ENCODE data around the gene FAM89B. TPM values are rescaled to one million over a fixed set of nuclear protein-coding genes. Genes with fewer than 3 reads are reported as not detected.

The FAM89B gene
- polyA plus RNA-seq, 3 donors: 51.3 to 139 (median 70.8) TPM

GRCh38 chr11:65565624-65566453 is 6.5 kb upstream of the FAM89B start:
- intact Hi-C loops (cut with micrococcal nuclease): no loop called here
- peak in 1 of 3 donors; percentile 47 for DNase-seq
- H3K4me3 Mint-ChIP-seq: no peak overlapping the region

More at GRCh38 chr11:65565624-65566453, 6.5 kb upstream of the FAM89B start:
- H4K20me1 ChIP-seq (ENCODE audit: insufficient read depth, low read length): peaks cover 18% of the 10 kb centered on the region
- peak overlapping the region; percentile 53 to 84 (median 82) for H3K27ac Mint-ChIP-seq
- peaks cover 31% of the 10 kb centered on the region for H3K79me2 ChIP-seq (ENCODE audit: insufficient read depth, low read length)
- no peak for TF ChIP-seq CTCF (IDR thresholded peaks at IDR 0.05)
- no peak overlapping the region for H2AFZ ChIP-seq (ENCODE audit: insufficient read depth, low read depth, low read length, poor library complexity, severe bottlenecking)
- peaks cover 2 to 4% (median 2%) of the 10 kb centered on the region in 3 donors for H3K27me3 Mint-ChIP-seq (ENCODE audit: low read depth in 3 of 3)
- peaks cover 0 to 3% of the 10 kb centered on the region in 2 donors for H3K27me3 ChIP-seq (ENCODE audit: control insufficient read depth in 2 of 2, insufficient read depth in 2 of 2, low read length in 2 of 2)
- no peak overlapping the region for H3K9ac ChIP-seq (ENCODE audit: insufficient read depth, low read length, poor library complexity, severe bottlenecking)
- H3K4me3 ChIP-seq (replicated peaks in 1 of 3; ENCODE audit: low read depth in 2 of 3, low read length in 3 of 3): no peak overlapping the region
- H3K4me1 ChIP-seq (ENCODE audit: control insufficient read depth in 1 of 2, insufficient read depth in 2 of 2, low read length in 2 of 2): peaks cover 35 to 42% of the 10 kb centered on the region in 2 donors
- H3K36me3 ChIP-seq (replicated peaks in 1 of 2; ENCODE audit: control insufficient read depth in 1 of 2, insufficient read depth in 2 of 2, low read length in 2 of 2): peaks cover 0 to 3% of the 10 kb centered on the region in 2 donors
- peaks cover 0 to 1% (median 0%) of the 10 kb centered on the region in 7 donors for H3K9me3 Mint-ChIP-seq
- peaks cover 10 to 16% of the 10 kb centered on the region in 2 donors for H3K36me3 Mint-ChIP-seq
- 100% methylated on average over 2 of the region's 7 CpGs for WGBS (ENCODE audit: insufficient coverage)
- H3K9me3 ChIP-seq (replicated peaks in 1 of 2; ENCODE audit: control insufficient read depth in 1 of 2, insufficient read depth in 1 of 2, low read length in 2 of 2): no peaks in the 10 kb centered on the region
- peak overlapping the region in 1 of 2 donors; percentile 57 for H3K27ac ChIP-seq (ENCODE audit: low read depth in 1 of 2, low read length in 2 of 2)
- H3K4me2 ChIP-seq (replicated peaks; ENCODE audit: extremely low read depth, low read length, poor library complexity, severe bottlenecking): peak overlapping the region; percentile 8
- H3K4me1 Mint-ChIP-seq: peaks cover 43% of the 10 kb centered on the region
